OCI-LY7 (cell line): ENCODE data around the gene ABI3BP.

Source experiments
- EZH2phosphoT487 ChIP-seq: fragments of 200-600 bp; sonication (generic); IDR thresholded peaks from 2 replicates; pipeline ENCODE4 v1.6.1; 2018; ENCODE audit warnings: low read depth, borderline replicate concordance, mild to moderate bottlenecking, mixed run types, antibody characterized with exemption, low read length, moderate library complexity, mixed read lengths
- TF ChIP-seq, protein P1 (sequence below): fragments of 200-600 bp; sonication (generic); conservative IDR thresholded peaks from 2 replicates; pipeline ENCODE4 v1.5.1; 2014; ENCODE audit warnings: mild to moderate bottlenecking, antibody characterized with exemption, low read length, moderate library complexity, mixed read lengths

DNA sequence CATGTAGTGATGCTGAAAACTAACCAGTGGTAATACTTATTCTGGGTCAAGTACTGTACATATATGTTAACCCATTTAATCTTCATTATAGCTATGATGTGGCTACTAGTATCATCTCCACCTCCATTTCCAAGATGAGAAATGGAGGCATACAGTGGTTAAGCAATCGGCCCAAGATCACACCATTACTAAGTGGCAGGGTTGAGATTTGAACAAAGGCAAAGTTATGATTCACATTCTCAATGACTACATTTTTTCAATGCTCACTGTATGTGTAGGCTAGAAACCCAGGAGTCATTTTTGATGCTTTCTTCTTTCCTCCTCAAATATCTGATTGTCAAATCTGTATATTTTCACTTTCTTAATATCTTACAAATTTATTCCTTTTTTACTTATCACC, 30.2 kb downstream of the ABI3BP start:
- TF ChIP-seq, protein P1, sequence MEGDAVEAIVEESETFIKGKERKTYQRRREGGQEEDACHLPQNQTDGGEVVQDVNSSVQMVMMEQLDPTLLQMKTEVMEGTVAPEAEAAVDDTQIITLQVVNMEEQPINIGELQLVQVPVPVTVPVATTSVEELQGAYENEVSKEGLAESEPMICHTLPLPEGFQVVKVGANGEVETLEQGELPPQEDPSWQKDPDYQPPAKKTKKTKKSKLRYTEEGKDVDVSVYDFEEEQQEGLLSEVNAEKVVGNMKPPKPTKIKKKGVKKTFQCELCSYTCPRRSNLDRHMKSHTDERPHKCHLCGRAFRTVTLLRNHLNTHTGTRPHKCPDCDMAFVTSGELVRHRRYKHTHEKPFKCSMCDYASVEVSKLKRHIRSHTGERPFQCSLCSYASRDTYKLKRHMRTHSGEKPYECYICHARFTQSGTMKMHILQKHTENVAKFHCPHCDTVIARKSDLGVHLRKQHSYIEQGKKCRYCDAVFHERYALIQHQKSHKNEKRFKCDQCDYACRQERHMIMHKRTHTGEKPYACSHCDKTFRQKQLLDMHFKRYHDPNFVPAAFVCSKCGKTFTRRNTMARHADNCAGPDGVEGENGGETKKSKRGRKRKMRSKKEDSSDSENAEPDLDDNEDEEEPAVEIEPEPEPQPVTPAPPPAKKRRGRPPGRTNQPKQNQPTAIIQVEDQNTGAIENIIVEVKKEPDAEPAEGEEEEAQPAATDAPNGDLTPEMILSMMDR, result no peak
- TF ChIP-seq EZH2phosphoT487, result no peak
